Neural cell (in vitro differentiated cells): ENCODE data around the gene GPC3. TPM values are rescaled to one million over a fixed set of nuclear protein-coding genes. Genes with fewer than 3 reads are reported as not detected.

Source experiments
- H2AFZ ChIP-seq: fragments of 200-600, 300-800 bp; sonication (generic), shearing (Covaris generic); 2 replicates; pipeline ENCODE4 v1.6.0; 2014; ENCODE audit warnings: low read depth, mild to moderate bottlenecking, antibody characterized with exemption, low read length, moderate library complexity
- H3F3A ChIP-seq: fragments of 200-600 bp; shearing (Covaris generic); 2 replicates; pipeline ENCODE4 v1.6.1; 2016; ENCODE audit warnings: mild to moderate bottlenecking, moderate library complexity, mixed read lengths, antibody characterized with exemption, low read length; ENCODE audit not compliant: insufficient read depth, poor library complexity, severe bottlenecking
- H3K27ac ChIP-seq: fragments of 200-600, 300-800 bp; sonication (generic), shearing (Covaris generic); 2 replicates; pipeline ENCODE4 v1.5.1; 2014; ENCODE audit warnings: mild to moderate bottlenecking, low read length, moderate library complexity
- H3K27me3 ChIP-seq: fragments of 300-800, 200-600 bp; sonication (generic), shearing (Covaris generic); 2 replicates; pipeline ENCODE4 v1.6.0; 2014; ENCODE audit warnings: mild to moderate bottlenecking, low read depth, low read length, moderate library complexity; ENCODE audit not compliant: insufficient read depth
- H3K36me3 ChIP-seq: fragments of 300-800, 200-600 bp; sonication (generic), shearing (Covaris generic); 2 replicates; pipeline ENCODE4 v1.5.1; 2014; ENCODE audit warnings: mild to moderate bottlenecking, antibody characterized with exemption, low read length, moderate library complexity; ENCODE audit not compliant: insufficient read depth
- H3K4me2 ChIP-seq: fragments of 300-800, 200-600 bp; sonication (generic), shearing (Covaris generic); 2 replicates; pipeline ENCODE4 v1.6.0; 2014; ENCODE audit warnings: mild to moderate bottlenecking, low read length
- H3K4me3 ChIP-seq: fragments of 300-800, 200-600 bp; sonication (generic), shearing (Covaris generic); 2 replicates; pipeline ENCODE4 v1.5.1; 2014; ENCODE audit warnings: mild to moderate bottlenecking, low read length, moderate library complexity
- H3K79me2 ChIP-seq: fragments of 200-600 bp; shearing (Covaris generic); replicated peaks from 2 replicates; pipeline ENCODE4 v1.6.0; 2014; ENCODE audit warnings: mild to moderate bottlenecking, low read length, moderate library complexity; ENCODE audit not compliant: insufficient read depth
- H3K9ac ChIP-seq: fragments of 300-800, 200-600 bp; sonication (generic), shearing (Covaris generic); 2 replicates; pipeline ENCODE4 v1.6.1; 2016; ENCODE audit warnings: mild to moderate bottlenecking, low read length, mixed read lengths
- H3K9me2 ChIP-seq: fragments of 200-600 bp; shearing (Covaris generic); 2 replicates; pipeline ENCODE4 v1.6.1; 2016; ENCODE audit warnings: mild to moderate bottlenecking, low read length, mixed read lengths; ENCODE audit not compliant: insufficient read depth
- H3K9me3 ChIP-seq: fragments of 200-600, 300-800 bp; sonication (generic), shearing (Covaris generic); 2 replicates; pipeline ENCODE4 v1.6.1; 2016; ENCODE audit warnings: mild to moderate bottlenecking, mixed run types, low read length, moderate library complexity, mixed read lengths
- H4K20me1 ChIP-seq: fragments of 200-600 bp; shearing (Covaris generic); 2 replicates; pipeline ENCODE4 v1.6.1; 2016; ENCODE audit warnings: mild to moderate bottlenecking, mixed run types; ENCODE audit not compliant: insufficient read depth
- EP300 ChIP-seq: fragments of 450-650 bp; conservative IDR thresholded peaks from 2 replicates; pipeline ENCODE4 v1.6.1; 2014; ENCODE audit warnings: antibody characterized with exemption, mild to moderate bottlenecking, moderate library complexity; ENCODE audit not compliant: poor library complexity, severe bottlenecking
- EZH2 ChIP-seq: fragments of 200-600, 300-800 bp; shearing (Covaris generic), sonication (generic); IDR thresholded peaks from 2 replicates; pipeline ENCODE4 v1.6.1; 2014; ENCODE audit warnings: antibody characterized with exemption, low read length, borderline replicate concordance, mild to moderate bottlenecking; ENCODE audit not compliant: insufficient read depth, poor library complexity, severe bottlenecking
- MXI1 ChIP-seq: fragments of 450-650 bp; conservative IDR thresholded peaks from 2 replicates; pipeline ENCODE4 v1.6.1; 2014; ENCODE audit warnings: antibody characterized with exemption, mild to moderate bottlenecking; ENCODE audit not compliant: poor library complexity, severe bottlenecking
- RAD21 ChIP-seq: fragments of 450-650 bp; conservative IDR thresholded peaks from 2 replicates; pipeline ENCODE4 v1.6.1; 2014; ENCODE audit warnings: antibody characterized with exemption, mild to moderate bottlenecking, moderate library complexity
- TAF1 ChIP-seq: IDR thresholded peaks from 2 replicates; pipeline ENCODE4 v1.6.1; 2012; ENCODE audit warnings: low read depth
- polyA plus RNA-seq: library from polyadenylated mRNA; depleted of rRNA; stranded (reverse); fragments of >200 nt; gene quantifications from 2 replicates; pipeline ENCODE4 v1.2.3, GENCODE V29; 2014
- TF ChIP-seq, protein P1 (sequence below): IDR thresholded peaks from 2 replicates; pipeline ENCODE4 v1.6.1; 2012; ENCODE audit warnings: borderline replicate concordance
- TF ChIP-seq, protein P2 (sequence below): fragments of 450-650 bp; IDR thresholded peaks from 2 replicates; pipeline ENCODE4 v1.5.1; 2014; ENCODE audit warnings: antibody characterized with exemption, mild to moderate bottlenecking, moderate library complexity; ENCODE audit not compliant: poor library complexity, severe bottlenecking

GPC3 gene
- polyA plus RNA-seq, 1 donor from 2014 or later: 2.1 TPM

DNA sequence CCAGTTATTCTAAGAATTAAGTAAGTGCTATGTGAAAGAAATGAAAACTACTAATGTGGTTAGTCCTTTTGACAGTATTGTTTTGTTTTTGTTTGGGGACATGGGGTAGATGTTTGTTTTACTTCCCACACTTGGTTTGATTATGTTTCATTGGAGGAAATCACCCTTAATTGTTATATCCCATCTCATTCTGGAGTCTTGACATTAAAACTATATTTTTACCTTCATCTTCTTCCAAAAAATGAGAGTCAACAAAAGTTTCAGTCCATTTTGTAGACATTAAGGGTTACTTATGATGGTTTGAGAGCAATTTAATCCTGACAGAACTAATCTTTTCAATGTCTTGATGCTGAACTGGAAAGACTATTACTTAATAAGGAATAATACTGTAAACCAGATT lies 108.7 kb downstream of the GPC3 start:
- H3K4me3 ChIP-seq: no peak overlapping the region
- TF ChIP-seq, protein P1, sequence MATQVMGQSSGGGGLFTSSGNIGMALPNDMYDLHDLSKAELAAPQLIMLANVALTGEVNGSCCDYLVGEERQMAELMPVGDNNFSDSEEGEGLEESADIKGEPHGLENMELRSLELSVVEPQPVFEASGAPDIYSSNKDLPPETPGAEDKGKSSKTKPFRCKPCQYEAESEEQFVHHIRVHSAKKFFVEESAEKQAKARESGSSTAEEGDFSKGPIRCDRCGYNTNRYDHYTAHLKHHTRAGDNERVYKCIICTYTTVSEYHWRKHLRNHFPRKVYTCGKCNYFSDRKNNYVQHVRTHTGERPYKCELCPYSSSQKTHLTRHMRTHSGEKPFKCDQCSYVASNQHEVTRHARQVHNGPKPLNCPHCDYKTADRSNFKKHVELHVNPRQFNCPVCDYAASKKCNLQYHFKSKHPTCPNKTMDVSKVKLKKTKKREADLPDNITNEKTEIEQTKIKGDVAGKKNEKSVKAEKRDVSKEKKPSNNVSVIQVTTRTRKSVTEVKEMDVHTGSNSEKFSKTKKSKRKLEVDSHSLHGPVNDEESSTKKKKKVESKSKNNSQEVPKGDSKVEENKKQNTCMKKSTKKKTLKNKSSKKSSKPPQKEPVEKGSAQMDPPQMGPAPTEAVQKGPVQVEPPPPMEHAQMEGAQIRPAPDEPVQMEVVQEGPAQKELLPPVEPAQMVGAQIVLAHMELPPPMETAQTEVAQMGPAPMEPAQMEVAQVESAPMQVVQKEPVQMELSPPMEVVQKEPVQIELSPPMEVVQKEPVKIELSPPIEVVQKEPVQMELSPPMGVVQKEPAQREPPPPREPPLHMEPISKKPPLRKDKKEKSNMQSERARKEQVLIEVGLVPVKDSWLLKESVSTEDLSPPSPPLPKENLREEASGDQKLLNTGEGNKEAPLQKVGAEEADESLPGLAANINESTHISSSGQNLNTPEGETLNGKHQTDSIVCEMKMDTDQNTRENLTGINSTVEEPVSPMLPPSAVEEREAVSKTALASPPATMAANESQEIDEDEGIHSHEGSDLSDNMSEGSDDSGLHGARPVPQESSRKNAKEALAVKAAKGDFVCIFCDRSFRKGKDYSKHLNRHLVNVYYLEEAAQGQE: no peak
- H3K79me2 ChIP-seq: no peaks in the 10 kb centered on the region
- no peaks in the 10 kb centered on the region for H3K36me3 ChIP-seq
- H4K20me1 ChIP-seq: no peaks in the 10 kb centered on the region
- no peaks in the 10 kb centered on the region for H3K9me2 ChIP-seq
- H3K27me3 ChIP-seq: no peaks in the 10 kb centered on the region
- H2AFZ ChIP-seq: no peak overlapping the region
- no peak overlapping the region for H3K4me2 ChIP-seq
- H3F3A ChIP-seq: no peaks in the 10 kb centered on the region
- no peak overlapping the region for H3K27ac ChIP-seq
- no peaks in the 10 kb centered on the region for H3K9me3 ChIP-seq
- H3K9ac ChIP-seq: no peak overlapping the region

DNA sequence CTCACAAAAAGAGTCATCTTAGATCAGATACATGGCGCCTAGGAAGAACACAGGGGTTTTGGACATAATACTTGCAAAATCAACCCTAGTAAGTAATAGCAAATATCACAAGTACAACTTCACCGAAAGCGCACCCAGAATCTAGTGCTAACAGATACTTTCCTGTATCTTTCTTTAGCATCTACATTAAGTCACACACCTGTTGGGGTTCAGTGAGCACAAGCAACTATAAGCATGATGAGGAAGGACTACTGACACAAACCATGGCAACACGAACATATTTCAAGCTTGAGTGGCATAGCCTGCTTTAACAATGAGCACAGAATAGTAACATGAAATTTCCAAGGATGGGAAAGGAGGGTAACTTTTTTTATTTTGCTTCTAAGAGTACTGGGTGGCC lies 116.1 kb downstream of the GPC3 start:
- Histone ChIP-seq H3K9me3 (no peaks in the 10 kb centered on the region), H2AFZ (no peak overlapping the region), H3K9ac (no peak overlapping the region), H3K27me3 (no peaks in the 10 kb centered on the region), H3K9me2 (no peaks in the 10 kb centered on the region), H4K20me1 (no peaks in the 10 kb centered on the region), H3K36me3 (no peaks in the 10 kb centered on the region), H3K4me2 (no peak overlapping the region), H3K79me2 (no peaks in the 10 kb centered on the region), H3K4me3 (no peak overlapping the region), H3K27ac (no peak overlapping the region), H3F3A (no peaks in the 10 kb centered on the region)
- TF ChIP-seq EP300 (no peak), TAF1 (no peak), EZH2 (no peak), MXI1 (no peak)
- TF ChIP-seq, protein P2, sequence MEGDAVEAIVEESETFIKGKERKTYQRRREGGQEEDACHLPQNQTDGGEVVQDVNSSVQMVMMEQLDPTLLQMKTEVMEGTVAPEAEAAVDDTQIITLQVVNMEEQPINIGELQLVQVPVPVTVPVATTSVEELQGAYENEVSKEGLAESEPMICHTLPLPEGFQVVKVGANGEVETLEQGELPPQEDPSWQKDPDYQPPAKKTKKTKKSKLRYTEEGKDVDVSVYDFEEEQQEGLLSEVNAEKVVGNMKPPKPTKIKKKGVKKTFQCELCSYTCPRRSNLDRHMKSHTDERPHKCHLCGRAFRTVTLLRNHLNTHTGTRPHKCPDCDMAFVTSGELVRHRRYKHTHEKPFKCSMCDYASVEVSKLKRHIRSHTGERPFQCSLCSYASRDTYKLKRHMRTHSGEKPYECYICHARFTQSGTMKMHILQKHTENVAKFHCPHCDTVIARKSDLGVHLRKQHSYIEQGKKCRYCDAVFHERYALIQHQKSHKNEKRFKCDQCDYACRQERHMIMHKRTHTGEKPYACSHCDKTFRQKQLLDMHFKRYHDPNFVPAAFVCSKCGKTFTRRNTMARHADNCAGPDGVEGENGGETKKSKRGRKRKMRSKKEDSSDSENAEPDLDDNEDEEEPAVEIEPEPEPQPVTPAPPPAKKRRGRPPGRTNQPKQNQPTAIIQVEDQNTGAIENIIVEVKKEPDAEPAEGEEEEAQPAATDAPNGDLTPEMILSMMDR: no peak

DNA sequence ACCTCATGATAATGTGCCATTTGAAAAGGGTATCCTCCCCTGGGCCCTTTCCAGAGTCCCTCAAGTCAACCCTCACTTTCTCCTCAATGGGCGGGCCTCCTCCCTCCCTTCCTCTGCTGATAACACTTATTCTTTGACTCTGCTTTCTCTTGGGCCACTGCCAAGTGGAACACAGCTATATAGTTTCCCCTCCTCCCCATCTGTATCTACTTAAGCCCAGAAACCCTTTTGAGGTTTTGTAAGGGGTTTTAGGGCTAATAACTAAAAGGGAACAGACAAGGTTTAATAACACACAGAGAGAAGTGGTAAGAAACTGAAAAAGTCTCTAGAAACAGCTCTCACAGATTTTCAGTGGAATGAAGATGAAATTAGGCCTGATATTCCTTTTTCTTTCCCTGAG lies 116.7 kb downstream of the GPC3 start:
- Histone ChIP-seq H2AFZ (no peak overlapping the region), H3K9me2 (no peaks in the 10 kb centered on the region), H3K36me3 (no peaks in the 10 kb centered on the region), H4K20me1 (no peaks in the 10 kb centered on the region), H3K4me3 (no peak overlapping the region), H3K79me2 (no peaks in the 10 kb centered on the region), H3K4me2 (no peak overlapping the region), H3K27ac (no peak overlapping the region), H3K27me3 (no peaks in the 10 kb centered on the region), H3K9me3 (no peaks in the 10 kb centered on the region), H3K9ac (no peak overlapping the region), H3F3A (no peaks in the 10 kb centered on the region)
- no peak for TF ChIP-seq RAD21
- no peak for TF ChIP-seq MXI1
